Fibroblast of lung (primary cell): ENCODE measurements around the gene CACNA1S.

ENCODE experiments used
- CTCF ChIP-seq, 2 donors: IDR thresholded peaks in 1 of 2; conservative IDR thresholded peaks in 1 of 2; 1 replicate in 1 of 2; 2 replicates in 1 of 2; pipeline ENCODE4 v1.5.1; 2011 to 2012; ENCODE audit warnings: low read length in 2 of 2, control low read depth in 1 of 2, inconsistent platforms in 1 of 2, low read depth in 1 of 2, mild to moderate bottlenecking in 1 of 2
- EZH2 ChIP-seq: IDR thresholded peaks from 2 replicates; pipeline ENCODE4 v1.5.1; 2012; ENCODE audit warnings: low read length, control low read depth, mild to moderate bottlenecking; ENCODE audit errors: missing control alignments

GRCh38 chr1:201093962-201094361 lies 18.3 kb downstream of the CACNA1S start:
- no peak for TF ChIP-seq CTCF (conservative IDR thresholded peaks at IDR 0.05 in 1 of 2, IDR thresholded peaks at IDR 0.05 in 1 of 2; ENCODE audit: low read depth in 1 of 2, low read length in 2 of 2)
- TF ChIP-seq EZH2 = no peak
